Measurements from ENCODE around the gene AGPS. TPM values are rescaled to one million over a fixed set of nuclear protein-coding genes. Genes with fewer than 3 reads are reported as not detected.

AGPS gene
- total and polyA plus RNA-seq, 2 donors (not counting 1 experiment from before 2014, with no cell fraction given), result 15.9 to 18.0 TPM

GRCh38 chr2:177579486-177580036, 187.0 kb downstream of the AGPS start:
- H3K27me3 ChIP-seq (ENCODE audit: control insufficient read depth, insufficient read depth, low read length), result no peaks in the 10 kb centered on the region
- no peak overlapping the region for H3K4me2 ChIP-seq (ENCODE audit: extremely low read depth, insufficient read depth, low read length)
- H4K20me1 ChIP-seq (ENCODE audit: control insufficient read depth, extremely low read depth, insufficient read depth, low read length), result no peaks in the 10 kb centered on the region
- no peak overlapping the region for H3K27ac ChIP-seq (ENCODE audit: insufficient read depth, low read length)
- DNase-seq (ENCODE audit: low read depth in 2 of 2), result no peak
- H2AFZ ChIP-seq (ENCODE audit: low read length), result no peak overlapping the region
- no peak overlapping the region for H3K9ac ChIP-seq (ENCODE audit: insufficient read depth, low read length)
- no peaks in the 10 kb centered on the region for H3K79me2 ChIP-seq (ENCODE audit: control insufficient read depth, insufficient read depth, low read length)
- TF ChIP-seq EZH2 (IDR thresholded peaks at IDR 0.05; ENCODE audit: low read length, missing control alignments), result no peak
- no peak for TF ChIP-seq CTCF (conservative IDR thresholded peaks at IDR 0.05 in 1 of 2, IDR thresholded peaks at IDR 0.05 in 1 of 2; ENCODE audit: low read depth in 1 of 2, low read length in 2 of 2)
- H3K4me3 ChIP-seq (replicated peaks in 1 of 4; ENCODE audit: control extremely low read depth in 1 of 4, insufficient read depth in 1 of 4, low read depth in 3 of 4, low read length in 4 of 4), result no peak overlapping the region
- no peaks in the 10 kb centered on the region for H3K36me3 ChIP-seq (ENCODE audit: control insufficient read depth, insufficient read depth, low read length)
- H3K9me3 ChIP-seq (ENCODE audit: control insufficient read depth, insufficient read depth, low read depth, low read length), result no peaks in the 10 kb centered on the region
- no peaks in the 10 kb centered on the region for H3K4me1 ChIP-seq (ENCODE audit: control insufficient read depth, extremely low read depth, insufficient read depth, low read length)

GRCh38 chr2:177582000-177582399, 189.4 kb downstream of the AGPS start:
- no peaks in the 10 kb centered on the region for H3K4me1 ChIP-seq (ENCODE audit: control insufficient read depth, extremely low read depth, insufficient read depth, low read length)
- no peak for TF ChIP-seq CTCF (conservative IDR thresholded peaks at IDR 0.05 in 1 of 2, IDR thresholded peaks at IDR 0.05 in 1 of 2; ENCODE audit: low read depth in 1 of 2, low read length in 2 of 2)
- no peak for TF ChIP-seq EZH2 (IDR thresholded peaks at IDR 0.05; ENCODE audit: low read length, missing control alignments)
- H3K36me3 ChIP-seq (ENCODE audit: control insufficient read depth, insufficient read depth, low read length), result no peaks in the 10 kb centered on the region
- H3K27ac ChIP-seq (ENCODE audit: insufficient read depth, low read length), result no peak overlapping the region
- no peaks in the 10 kb centered on the region for H3K79me2 ChIP-seq (ENCODE audit: control insufficient read depth, insufficient read depth, low read length)
- no peak overlapping the region for H2AFZ ChIP-seq (ENCODE audit: low read length)
- no peak overlapping the region for H3K9ac ChIP-seq (ENCODE audit: insufficient read depth, low read length)
- DNase-seq (ENCODE audit: low read depth in 2 of 2), result no peak
- H3K9me3 ChIP-seq (ENCODE audit: control insufficient read depth, insufficient read depth, low read depth, low read length), result no peaks in the 10 kb centered on the region
- H3K27me3 ChIP-seq (ENCODE audit: control insufficient read depth, insufficient read depth, low read length), result no peaks in the 10 kb centered on the region
- no peak overlapping the region for H3K4me2 ChIP-seq (ENCODE audit: extremely low read depth, insufficient read depth, low read length)
- H3K4me3 ChIP-seq (replicated peaks in 1 of 4; ENCODE audit: control extremely low read depth in 1 of 4, insufficient read depth in 1 of 4, low read depth in 3 of 4, low read length in 4 of 4), result no peak overlapping the region
- no peaks in the 10 kb centered on the region for H4K20me1 ChIP-seq (ENCODE audit: control insufficient read depth, extremely low read depth, insufficient read depth, low read length)

- DNase-seq (ENCODE audit: low read depth in 2 of 2), result no peak
- no peak overlapping the region for H2AFZ ChIP-seq (ENCODE audit: low read length)
These were observed 191.6 kb downstream of the AGPS start for GRCh38 chr2:177584030-177584692.

More at GRCh38 chr2:177584030-177584692, 191.6 kb downstream of the AGPS start:
- Histone ChIP-seq H3K9me3 (ENCODE audit: control insufficient read depth, insufficient read depth, low read depth, low read length) (no peaks in the 10 kb centered on the region), H3K36me3 (ENCODE audit: control insufficient read depth, insufficient read depth, low read length) (no peaks in the 10 kb centered on the region), H4K20me1 (ENCODE audit: control insufficient read depth, extremely low read depth, insufficient read depth, low read length) (no peaks in the 10 kb centered on the region), H3K27ac (ENCODE audit: insufficient read depth, low read length) (no peak overlapping the region), H3K4me1 (ENCODE audit: control insufficient read depth, extremely low read depth, insufficient read depth, low read length) (no peaks in the 10 kb centered on the region), H3K27me3 (ENCODE audit: control insufficient read depth, insufficient read depth, low read length) (no peaks in the 10 kb centered on the region), H3K4me2 (ENCODE audit: extremely low read depth, insufficient read depth, low read length) (no peak overlapping the region), H3K4me3 (replicated peaks in 1 of 4; ENCODE audit: control extremely low read depth in 1 of 4, insufficient read depth in 1 of 4, low read depth in 3 of 4, low read length in 4 of 4) (no peak overlapping the region), H3K9ac (ENCODE audit: insufficient read depth, low read length) (no peak overlapping the region), H3K79me2 (ENCODE audit: control insufficient read depth, insufficient read depth, low read length) (no peaks in the 10 kb centered on the region)
- TF ChIP-seq CTCF (conservative IDR thresholded peaks at IDR 0.05 in 1 of 2, IDR thresholded peaks at IDR 0.05 in 1 of 2; ENCODE audit: low read depth in 1 of 2, low read length in 2 of 2), result no peak
- TF ChIP-seq EZH2 (IDR thresholded peaks at IDR 0.05; ENCODE audit: low read length, missing control alignments), result no peak
